ENCODE data around the gene PVALEF.

PVALEF gene

DNA sequence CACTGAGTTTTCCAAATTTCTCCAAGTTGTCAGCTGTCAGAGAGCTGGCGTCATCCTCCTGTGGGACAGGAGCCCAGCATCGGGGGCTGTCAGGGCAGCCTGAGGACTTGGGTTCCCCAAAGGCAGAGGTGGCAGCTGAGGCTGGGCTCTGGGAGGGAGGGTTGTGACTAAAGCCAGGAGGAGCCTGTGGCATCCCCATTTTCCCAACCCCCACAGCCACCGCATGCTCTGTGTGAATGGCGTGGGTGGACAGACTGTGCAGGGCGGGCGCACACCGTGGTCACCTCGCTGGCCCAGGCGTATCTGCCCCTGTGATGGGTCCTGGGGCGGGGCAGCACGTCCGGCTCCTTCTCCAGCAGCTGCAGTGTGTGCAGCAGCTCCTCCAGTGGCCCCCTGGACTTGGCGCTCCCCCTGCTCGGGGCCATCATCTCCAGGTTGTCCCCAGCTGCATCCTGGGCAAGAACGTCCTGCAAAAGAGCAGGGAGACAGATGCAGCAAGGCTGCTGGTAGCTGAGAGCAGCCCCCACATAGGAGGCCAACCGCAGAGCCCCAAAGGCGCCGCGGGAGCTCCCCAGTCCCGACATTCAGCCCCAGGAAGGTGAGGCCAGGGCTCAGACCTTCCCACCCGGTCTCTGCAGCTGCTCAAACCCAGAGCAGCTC lies 32.7 kb downstream of the PVALEF start:
- Histone ChIP-seq H3K4me3 (replicated peaks; ENCODE audit: low read depth, low read length) (no peak overlapping the region), H3K27me3 (replicated peaks; ENCODE audit: control insufficient read depth, insufficient read depth, low read length) (no peaks in the 10 kb centered on the region), H3K36me3 (ENCODE audit: control insufficient read depth, insufficient read depth, low read length) (peaks cover 3% of the 10 kb centered on the region)
- DNase-seq (ENCODE audit: extremely low read depth, insufficient read length), result no peak
- no peak for TF ChIP-seq CTCF (IDR thresholded peaks at IDR 0.05; ENCODE audit: insufficient read depth, low read length, poor library complexity, severe bottlenecking)

DNA sequence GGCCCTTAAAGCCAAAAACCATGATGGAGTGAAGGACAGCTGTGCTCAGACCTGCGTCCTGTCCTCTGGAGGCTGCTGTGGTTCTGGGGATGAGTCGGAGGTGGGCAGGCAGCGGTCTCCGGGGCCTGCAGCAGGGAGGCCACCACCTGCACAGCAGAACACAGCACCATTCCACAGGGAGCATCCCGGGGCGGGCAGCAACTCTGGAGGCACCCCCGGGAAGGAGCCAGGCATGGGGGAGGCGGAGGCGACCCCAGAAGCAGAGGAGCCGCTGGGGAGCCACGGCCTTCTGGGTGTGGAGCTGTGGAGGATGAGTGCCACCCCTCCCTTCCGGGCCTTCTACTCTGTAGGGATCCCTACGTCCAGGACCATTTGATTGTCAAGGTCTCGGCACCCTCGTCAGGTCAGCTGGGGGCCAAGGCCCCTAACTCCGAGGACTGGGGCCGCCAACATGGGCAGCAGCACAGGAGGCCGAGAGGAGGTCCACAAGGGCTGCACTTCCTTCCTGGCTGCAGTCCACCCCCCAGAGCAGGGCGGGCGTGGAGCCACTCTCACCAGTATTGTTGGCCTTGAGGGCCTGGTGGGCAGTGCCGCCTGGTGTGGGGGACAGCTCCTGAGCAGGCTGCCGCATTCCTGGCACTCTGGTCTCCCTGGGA lies 33.6 kb downstream of the PVALEF start:
- H3K27me3 ChIP-seq (replicated peaks; ENCODE audit: control insufficient read depth, insufficient read depth, low read length), result no peaks in the 10 kb centered on the region
- no peak overlapping the region for H3K4me3 ChIP-seq (replicated peaks; ENCODE audit: low read depth, low read length)
- no peak for TF ChIP-seq CTCF (IDR thresholded peaks at IDR 0.05; ENCODE audit: insufficient read depth, low read length, poor library complexity, severe bottlenecking)
- DNase-seq (ENCODE audit: extremely low read depth, insufficient read length), result no peak
- H3K36me3 ChIP-seq (ENCODE audit: control insufficient read depth, insufficient read depth, low read length), result peaks cover 5% of the 10 kb centered on the region

- H3K36me3 ChIP-seq (ENCODE audit: control insufficient read depth, insufficient read depth, low read length), result peaks cover 5% of the 10 kb centered on the region
- DNase-seq (ENCODE audit: extremely low read depth, insufficient read length), result no peak
- TF ChIP-seq CTCF (IDR thresholded peaks at IDR 0.05; ENCODE audit: insufficient read depth, low read length, poor library complexity, severe bottlenecking), result no peak
Measured at GRCh38 chr17:81199482-81199830, 34.1 kb downstream of the PVALEF start.

GRCh38 chr17:81200201-81200600 lies 34.9 kb downstream of the PVALEF start:
- Histone ChIP-seq H3K4me3 (replicated peaks; ENCODE audit: low read depth, low read length) (no peak overlapping the region), H3K27me3 (replicated peaks; ENCODE audit: control insufficient read depth, insufficient read depth, low read length) (no peaks in the 10 kb centered on the region), H3K36me3 (ENCODE audit: control insufficient read depth, insufficient read depth, low read length) (peaks cover 5% of the 10 kb centered on the region)
- TF ChIP-seq CTCF (IDR thresholded peaks at IDR 0.05; ENCODE audit: insufficient read depth, low read length, poor library complexity, severe bottlenecking), result no peak
- no peak for DNase-seq (ENCODE audit: extremely low read depth, insufficient read length)

More at GRCh38 chr17:81199482-81199830, 34.1 kb downstream of the PVALEF start:
- Histone ChIP-seq H3K27me3 (replicated peaks; ENCODE audit: control insufficient read depth, insufficient read depth, low read length) (no peaks in the 10 kb centered on the region), H3K4me3 (replicated peaks; ENCODE audit: low read depth, low read length) (no peak overlapping the region)

DNA sequence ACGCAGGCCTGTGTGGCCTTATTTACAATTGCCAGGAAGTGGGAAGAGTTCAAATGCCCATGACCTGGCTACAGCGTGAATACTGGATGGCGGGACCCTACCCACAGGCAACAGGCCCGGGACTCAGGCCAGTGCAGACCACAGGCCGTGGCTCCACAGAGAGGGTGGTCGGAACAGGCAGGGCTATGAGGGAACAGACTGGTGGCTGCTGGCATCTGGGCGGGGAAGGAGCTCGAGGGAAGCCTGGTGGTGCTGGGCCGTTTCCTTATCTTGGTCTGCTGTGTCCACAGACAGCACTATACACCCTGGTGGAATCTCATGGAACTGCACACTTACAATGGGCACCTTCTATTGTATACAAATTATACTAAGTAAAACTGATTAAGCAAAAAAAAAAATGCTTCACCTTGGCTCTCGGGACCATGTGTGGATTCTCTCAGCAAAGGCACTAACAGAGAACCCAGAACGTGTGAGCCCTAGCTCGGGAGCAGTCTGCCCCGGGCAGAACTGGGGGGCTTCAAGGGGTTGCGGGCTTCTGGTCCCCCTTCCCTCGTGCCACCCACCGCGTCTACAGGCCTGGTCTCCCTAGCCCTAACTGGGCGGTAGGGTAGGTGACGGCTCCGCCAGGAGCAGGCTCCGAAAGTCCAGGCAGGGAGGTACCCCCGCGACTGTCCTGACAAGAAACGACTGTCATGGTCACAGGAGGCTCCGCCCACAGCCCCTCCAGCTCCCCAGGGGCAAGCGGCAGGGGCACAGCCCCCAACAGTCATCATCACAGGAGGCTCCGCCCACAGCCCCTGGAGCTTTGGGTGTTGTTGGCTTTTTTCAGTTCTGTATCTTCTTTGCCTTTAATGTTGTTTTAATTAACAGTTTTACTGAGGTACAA lies 35.6 kb downstream of the PVALEF start:
- H3K27me3 ChIP-seq (replicated peaks; ENCODE audit: control insufficient read depth, insufficient read depth, low read length), result no peaks in the 10 kb centered on the region
- no peak for DNase-seq (ENCODE audit: extremely low read depth, insufficient read length)
- TF ChIP-seq CTCF (IDR thresholded peaks at IDR 0.05; ENCODE audit: insufficient read depth, low read length, poor library complexity, severe bottlenecking), result peak; percentile 45
- no peak overlapping the region for H3K4me3 ChIP-seq (replicated peaks; ENCODE audit: low read depth, low read length)
- H3K36me3 ChIP-seq (ENCODE audit: control insufficient read depth, insufficient read depth, low read length), result peaks cover 5% of the 10 kb centered on the region

Measured in GM06990 (cell line).